Keratinocyte (primary cell): ENCODE measurements around the gene ENO2. TPM values are rescaled to one million over a fixed set of nuclear protein-coding genes. Genes with fewer than 3 reads are reported as not detected.

Experiments used
- DNase-seq: peaks from one replicate; pipeline ENCODE4 v3.0.0-alpha.2; 2011; ENCODE audit warnings: low read depth, missing footprints, low spot score
- FAIRE-seq: peaks from 2 replicates; lab custom pipeline; 2011; peaks lifted over from hg19 to GRCh38; lab: Jason Lieb, UNC
- H2AFZ ChIP-seq: 2 replicates; pipeline ENCODE4 v1.6.0; 2012; ENCODE audit warnings: low read length, control low read depth, inconsistent platforms; ENCODE audit not compliant: control insufficient read depth
- H3K27ac ChIP-seq: 2 replicates; pipeline ENCODE4 v1.5.1; 2011; ENCODE audit warnings: low read length; ENCODE audit not compliant: control insufficient read depth, insufficient read depth
- H3K27me3 ChIP-seq: 3 replicates; pipeline ENCODE4 v1.6.0; 2011; ENCODE audit warnings: low read length; ENCODE audit not compliant: control insufficient read depth, insufficient read depth; ENCODE audit errors: extremely low read depth
- H3K36me3 ChIP-seq, 2 experiments: 2 replicates in 1 of 2; 3 replicates in 1 of 2; pipeline ENCODE4 v1.5.1; 2011; ENCODE audit warnings: low read length in 2 of 2, mild to moderate bottlenecking in 1 of 2; ENCODE audit not compliant: control insufficient read depth in 2 of 2, insufficient read depth in 2 of 2; ENCODE audit errors: extremely low read depth in 1 of 2
- H3K4me1 ChIP-seq: 3 replicates; pipeline ENCODE4 v1.5.1; 2011; ENCODE audit warnings: low read length; ENCODE audit not compliant: control insufficient read depth, insufficient read depth; ENCODE audit errors: extremely low read depth
- H3K4me2 ChIP-seq: 3 replicates; pipeline ENCODE4 v1.6.0; 2011; ENCODE audit warnings: low read depth, low read length; ENCODE audit not compliant: control insufficient read depth, insufficient read depth; ENCODE audit errors: extremely low read depth
- H3K4me3 ChIP-seq, 3 experiments: fragments of 200-600 bp in 1 of 3; sonication (generic) in 1 of 3; 2 replicates in 2 of 3; 3 replicates in 1 of 3; pipeline ENCODE4 v1.5.1; 2011 to 2016; ENCODE audit warnings: low read length in 3 of 3, mild to moderate bottlenecking in 3 of 3, control low read depth in 2 of 3, inconsistent platforms in 1 of 3, low read depth in 1 of 3, mixed read lengths in 1 of 3, mixed run types in 1 of 3, moderate library complexity in 1 of 3; ENCODE audit not compliant: control insufficient read depth in 2 of 3, insufficient read depth in 2 of 3; ENCODE audit errors: extremely low read depth in 1 of 3
- H3K79me2 ChIP-seq: 2 replicates; pipeline ENCODE4 v1.6.0; 2012; ENCODE audit warnings: low read length; ENCODE audit not compliant: control insufficient read depth, insufficient read depth
- H3K9ac ChIP-seq: 3 replicates; pipeline ENCODE4 v1.6.0; 2011; ENCODE audit warnings: low read length; ENCODE audit not compliant: control insufficient read depth, insufficient read depth; ENCODE audit errors: extremely low read depth
- H3K9me1 ChIP-seq: 3 replicates; pipeline ENCODE4 v1.6.0; 2011; ENCODE audit warnings: low read length; ENCODE audit not compliant: control insufficient read depth, insufficient read depth; ENCODE audit errors: extremely low read depth
- H3K9me3 ChIP-seq: 2 replicates; pipeline ENCODE4 v1.5.1; 2012; ENCODE audit warnings: low read depth, low read length; ENCODE audit not compliant: control insufficient read depth
- H4K20me1 ChIP-seq: 3 replicates; pipeline ENCODE4 v1.6.0; 2011; ENCODE audit warnings: low read length; ENCODE audit not compliant: control insufficient read depth, insufficient read depth; ENCODE audit errors: extremely low read depth
- CTCF ChIP-seq, 3 experiments: IDR thresholded peaks in 1 of 3; conservative IDR thresholded peaks in 1 of 3; optimal IDR thresholded peaks in 1 of 3; 2 replicates in 2 of 3; 3 replicates in 1 of 3; pipeline versions ENCODE3 to v1.5.1; 2011; ENCODE audit warnings: low read length in 3 of 3, mild to moderate bottlenecking in 3 of 3, moderate library complexity in 2 of 3, control low read depth in 1 of 3, inconsistent platforms in 1 of 3; ENCODE audit not compliant: insufficient read depth in 2 of 3; ENCODE audit errors: extremely low read depth in 1 of 3
- EZH2 ChIP-seq: IDR thresholded peaks from one replicate; pipeline ENCODE4 v1.6.1; 2012; ENCODE audit warnings: inconsistent platforms, mild to moderate bottlenecking, low read length, moderate library complexity
- dilution Hi-C: fragments of 300-500 bp; cut with MboI; formaldehyde crosslinking; loops from one replicate; pipeline ENCODE4 v1.7.0; 2020; ENCODE audit warnings: low sequenced_read_pairs; ENCODE audit not compliant: extremely low pct_ligation_motif_present
- polyA plus RNA-seq, 5 experiments: library from polyadenylated mRNA; depleted of rRNA in 3 of 5; stranded (reverse) in 3 of 5; stranded (forward) in 1 of 5; unstranded in 1 of 5; fragments of >200 nt; gene quantifications; 1 replicate in 1 of 5; 2 replicates in 3 of 5; 3 replicates in 1 of 5; pipeline versions ENCODE4 v1.2.1 to v1.2.3, GENCODE V29; 2011 to 2012; ENCODE audit warnings: missing spikeins in 2 of 5, low read depth in 1 of 5, low replicate concordance in 1 of 5

Gene ENO2
- polyA plus RNA-seq, 1 donor (not counting 4 experiments of a cell fraction or from before 2014, with no cell fraction given), result 1.7 TPM

DNA sequence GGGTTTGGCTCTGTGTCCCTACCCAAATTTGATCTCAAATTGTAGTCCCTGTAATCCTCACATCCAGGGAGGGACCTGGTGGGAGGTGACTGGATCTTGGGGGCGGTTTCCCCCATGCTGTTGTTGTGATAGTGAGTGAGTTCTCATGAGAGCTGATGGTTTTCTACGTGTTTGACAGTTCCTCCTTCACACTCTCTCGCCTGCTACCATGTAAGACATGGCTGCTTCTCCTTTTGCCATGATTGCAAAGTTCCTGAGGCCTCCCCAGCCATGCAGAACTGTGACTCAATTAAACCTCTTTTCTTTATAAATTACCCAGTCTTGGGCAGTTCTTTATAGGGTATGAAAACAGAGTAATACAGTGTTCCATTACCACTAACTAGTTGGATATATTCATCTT, 20.1 kb upstream of the ENO2 start:
- H2AFZ ChIP-seq, result no peak overlapping the region
- no peaks in the 10 kb centered on the region for H3K79me2 ChIP-seq
- H3K27me3 ChIP-seq, result no peaks in the 10 kb centered on the region
- TF ChIP-seq EZH2, result no peak
- no peak for TF ChIP-seq CTCF (optimal IDR thresholded peaks at IDR 0.05 in 1 of 3, IDR thresholded peaks at IDR 0.05 in 1 of 3, conservative IDR thresholded peaks at IDR 0.05 in 1 of 3; ENCODE audit: extremely low read depth in 1 of 3, insufficient read depth in 2 of 3, low read length in 3 of 3)
- no peak overlapping the region for H3K4me3 ChIP-seq
- H4K20me1 ChIP-seq, result no peaks in the 10 kb centered on the region
- DNase-seq, result no peak
- no peaks in the 10 kb centered on the region for H3K9me1 ChIP-seq
- H3K4me1 ChIP-seq, result peaks cover 10% of the 10 kb centered on the region
- no peaks in the 10 kb centered on the region for H3K9me3 ChIP-seq
- dilution Hi-C loops, result no loop called here
- H3K36me3 ChIP-seq, result no peaks in the 10 kb centered on the region
- no peak overlapping the region for H3K9ac ChIP-seq
- no peak for FAIRE-seq
- H3K27ac ChIP-seq, result no peak overlapping the region
- no peak overlapping the region for H3K4me2 ChIP-seq

DNA sequence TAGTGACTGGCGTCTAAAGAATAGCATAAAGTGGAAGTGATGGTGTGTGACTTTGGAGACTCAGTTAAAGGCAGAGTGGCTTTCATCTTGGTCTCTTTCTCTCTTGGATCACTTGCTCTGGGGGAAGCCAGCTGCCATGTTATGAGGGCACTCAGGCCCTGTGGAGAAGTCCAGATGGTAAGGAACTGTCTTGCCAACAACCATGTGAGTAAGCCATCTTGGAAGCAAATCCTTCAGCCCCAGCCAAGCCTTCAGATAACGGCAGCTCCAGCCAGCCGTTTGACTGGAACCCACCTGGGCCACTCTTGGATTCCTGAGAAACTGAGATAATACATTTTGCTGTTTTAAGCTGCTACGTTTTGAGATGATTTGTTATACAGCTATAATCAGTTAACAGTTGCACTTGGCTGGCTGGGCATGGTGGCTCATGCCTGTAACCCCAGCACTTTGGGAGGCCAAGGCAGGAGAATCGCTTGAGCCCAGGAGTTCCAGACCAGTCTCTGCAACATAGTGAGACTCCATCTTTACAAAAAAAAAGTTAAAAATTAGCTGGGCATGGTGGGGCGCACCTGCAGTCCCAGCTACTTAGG, 17.4 kb upstream of the ENO2 start:
- no peak for TF ChIP-seq EZH2
- TF ChIP-seq CTCF (optimal IDR thresholded peaks at IDR 0.05 in 1 of 3, IDR thresholded peaks at IDR 0.05 in 1 of 3, conservative IDR thresholded peaks at IDR 0.05 in 1 of 3; ENCODE audit: extremely low read depth in 1 of 3, insufficient read depth in 2 of 3, low read length in 3 of 3), result no peak
- FAIRE-seq, result no peak
- no peaks in the 10 kb centered on the region for H3K9me1 ChIP-seq
- no peak overlapping the region for H3K27ac ChIP-seq
- H3K9ac ChIP-seq, result no peak overlapping the region
- no peaks in the 10 kb centered on the region for H3K9me3 ChIP-seq
- H3K27me3 ChIP-seq, result no peaks in the 10 kb centered on the region
- H4K20me1 ChIP-seq, result no peaks in the 10 kb centered on the region
- H3K4me2 ChIP-seq, result no peak overlapping the region
- no peaks in the 10 kb centered on the region for H3K4me1 ChIP-seq
- no peak for DNase-seq
- H3K79me2 ChIP-seq, result no peaks in the 10 kb centered on the region
- dilution Hi-C loops, result no loop called here
- no peak overlapping the region for H2AFZ ChIP-seq
- H3K36me3 ChIP-seq, result no peaks in the 10 kb centered on the region
- H3K4me3 ChIP-seq, result no peak overlapping the region
